H1 (cell line): ENCODE measurements around the gene RCBTB2. TPM values are rescaled to one million over a fixed set of nuclear protein-coding genes. Genes with fewer than 3 reads are reported as not detected.

ENCODE experiments used
- CTCF ChIA-PET: fragments of 300-600 bp; sonication (Branson Sonifier 250); formaldehyde crosslinking; loops from one replicate; lab custom pipeline; 2021; ENCODE audit not compliant: partially characterized antibody; lab: Charles Lee
- POLR2A ChIA-PET: fragments of 300-600 bp; sonication (Branson Sonifier 250); formaldehyde crosslinking; loops from one replicate; lab custom pipeline; 2021; ENCODE audit warnings: inconsistent platforms; ENCODE audit not compliant: partially characterized antibody; lab: Charles Lee
- DNase-seq, 2 experiments: peaks; one replicate each; pipeline versions ENCODE4 v3.0.0 to v3.0.0-alpha.2; 2010 to 2022; ENCODE audit warnings: low spot score in 2 of 2, low read depth in 1 of 2, mixed read lengths in 1 of 2
- FAIRE-seq: peaks from 2 replicates; lab custom pipeline; 2011; peaks lifted over from hg19 to GRCh38; lab: Jason Lieb, UNC
- H2AFZ ChIP-seq: 2 replicates; pipeline ENCODE4 v1.8.1; 2012; ENCODE audit warnings: low read length, inconsistent platforms
- H2AK5ac ChIP-seq: 2 replicates; pipeline ENCODE4 v1.6.1; 2013; ENCODE audit warnings: low read depth, low read length
- H2BK120ac ChIP-seq: replicated peaks from 2 replicates; pipeline ENCODE3; 2013; ENCODE audit warnings: low read depth, low read length, inconsistent platforms
- H2BK12ac ChIP-seq: 2 replicates; pipeline ENCODE4 v1.6.1; 2013; ENCODE audit warnings: low read depth, low read length
- H2BK15ac ChIP-seq: 2 replicates; pipeline ENCODE4 v1.6.1; 2013; ENCODE audit warnings: low read length
- H2BK20ac ChIP-seq: 2 replicates; pipeline ENCODE4 v1.6.1; 2013; ENCODE audit warnings: low read length
- H2BK5ac ChIP-seq: 2 replicates; pipeline ENCODE4 v1.6.1; 2013; ENCODE audit warnings: low read depth, low read length
- H3K14ac ChIP-seq: 2 replicates; pipeline ENCODE4 v1.6.1; 2013; ENCODE audit warnings: inconsistent platforms; ENCODE audit not compliant: insufficient read length
- H3K18ac ChIP-seq: 2 replicates; pipeline ENCODE4 v1.6.1; 2013; ENCODE audit warnings: low read length; ENCODE audit errors: extremely low read depth
- H3K23ac ChIP-seq: 2 replicates; pipeline ENCODE4 v1.6.1; 2013; ENCODE audit warnings: inconsistent platforms; ENCODE audit not compliant: insufficient read length
- H3K23me2 ChIP-seq: 2 replicates; pipeline ENCODE4 v1.6.1; 2013; ENCODE audit warnings: low read depth, low read length
- H3K27ac ChIP-seq: 2 replicates; pipeline ENCODE4 v1.6.1; 2011; ENCODE audit warnings: low read depth, low read length, inconsistent platforms
- H3K27me3 ChIP-seq, 4 experiments: replicated peaks in 1 of 4; 1 replicate in 1 of 4; 2 replicates in 3 of 4; pipeline versions ENCODE4 v1.6.1 to v1.8.1; 2011 to 2013; ENCODE audit warnings: low read length in 3 of 4, mild to moderate bottlenecking in 3 of 4, inconsistent platforms in 2 of 4, mixed read lengths in 2 of 4, moderate library complexity in 1 of 4; ENCODE audit not compliant: control insufficient read depth in 3 of 4, insufficient read depth in 3 of 4; ENCODE audit errors: extremely low read depth in 1 of 4
- H3K36me3 ChIP-seq, 4 experiments: 2 replicates each; pipeline versions ENCODE4 v1.6.1 to v1.8.1; 2011 to 2013; ENCODE audit warnings: mild to moderate bottlenecking in 4 of 4, low read length in 3 of 4, moderate library complexity in 2 of 4, control low read depth in 1 of 4, inconsistent platforms in 1 of 4; ENCODE audit not compliant: insufficient read depth in 4 of 4, control insufficient read depth in 2 of 4
- H3K4ac ChIP-seq: replicated peaks from 2 replicates; pipeline ENCODE3; 2013; ENCODE audit warnings: low read length, low read depth, mixed read lengths, inconsistent platforms; ENCODE audit not compliant: insufficient read length
- H3K4me1 ChIP-seq, 4 experiments: replicated peaks in 1 of 4; 1 replicate in 1 of 4; 2 replicates in 3 of 4; pipeline versions ENCODE4 v1.6.1 to v1.8.1; 2011 to 2013; ENCODE audit warnings: low read length in 3 of 4, inconsistent platforms in 2 of 4, mixed read lengths in 1 of 4; ENCODE audit not compliant: insufficient read depth in 4 of 4, control insufficient read depth in 3 of 4
- H3K4me2 ChIP-seq, 2 experiments: 2 replicates each; pipeline versions ENCODE4 v1.6.1 to v1.8.1; 2011 to 2013; ENCODE audit warnings: low read depth in 2 of 2, low read length in 2 of 2, control low read depth in 1 of 2, inconsistent platforms in 1 of 2, mild to moderate bottlenecking in 1 of 2; ENCODE audit not compliant: insufficient read depth in 1 of 2
- H3K4me3 ChIP-seq, 4 experiments: fragments of 200-600, 300-600 bp in 1 of 4; sonication (generic), shearing (Covaris generic), sonication (Bioruptor Twin) in 1 of 4; 2 replicates each; pipeline versions ENCODE4 v1.5.1 to v1.8.1; 2011 to 2016; ENCODE audit warnings: low read length in 4 of 4, low read depth in 3 of 4, control low read depth in 2 of 4, inconsistent platforms in 2 of 4, mild to moderate bottlenecking in 2 of 4, mixed read lengths in 1 of 4, moderate library complexity in 1 of 4; ENCODE audit not compliant: insufficient read depth in 2 of 4; ENCODE audit errors: extremely low read depth in 1 of 4
- H3K56ac ChIP-seq: replicated peaks from 2 replicates; pipeline ENCODE3; 2013; ENCODE audit warnings: low read depth, mild to moderate bottlenecking, mixed read lengths, low read length, inconsistent platforms; ENCODE audit not compliant: insufficient read length
- H3K79me1 ChIP-seq: 2 replicates; pipeline ENCODE4 v1.6.1; 2013; ENCODE audit warnings: low read depth, low read length, control low read depth
- H3K79me2 ChIP-seq, 2 experiments: 2 replicates each; pipeline versions ENCODE4 v1.6.1 to v1.8.1; 2012 to 2013; ENCODE audit warnings: low read length in 2 of 2, mild to moderate bottlenecking in 2 of 2, inconsistent platforms in 1 of 2; ENCODE audit not compliant: insufficient read depth in 2 of 2, control insufficient read depth in 1 of 2
- H3K9ac ChIP-seq, 4 experiments: replicated peaks in 1 of 4; 1 replicate in 1 of 4; 2 replicates in 3 of 4; pipeline versions ENCODE4 v1.6.1 to v1.8.1; 2011 to 2013; ENCODE audit warnings: low read depth in 3 of 4, low read length in 3 of 4, control low read depth in 2 of 4, mild to moderate bottlenecking in 2 of 4, moderate library complexity in 2 of 4, inconsistent platforms in 1 of 4; ENCODE audit errors: extremely low read depth in 1 of 4
- H3K9me3 ChIP-seq, 2 experiments: 2 replicates each; pipeline versions ENCODE4 v1.6.1 to v1.8.1; 2012 to 2013; ENCODE audit warnings: mild to moderate bottlenecking in 2 of 2, moderate library complexity in 2 of 2, control low read depth in 1 of 2, inconsistent platforms in 1 of 2, low read depth in 1 of 2, low read length in 1 of 2, mixed read lengths in 1 of 2; ENCODE audit not compliant: insufficient read depth in 2 of 2
- H4K20me1 ChIP-seq, 2 experiments: replicated peaks in 1 of 2; 2 replicates each; pipeline versions ENCODE3 to v1.8.1; 2011 to 2013; ENCODE audit warnings: inconsistent platforms in 2 of 2, low read length in 2 of 2, mild to moderate bottlenecking in 1 of 2; ENCODE audit not compliant: insufficient read depth in 2 of 2, control insufficient read depth in 1 of 2
- H4K5ac ChIP-seq: 2 replicates; pipeline ENCODE4 v1.6.1; 2013; ENCODE audit warnings: low read length, low read depth, mixed read lengths, inconsistent platforms; ENCODE audit not compliant: insufficient read length
- H4K8ac ChIP-seq: 2 replicates; pipeline ENCODE4 v1.8.0; 2013; ENCODE audit warnings: mild to moderate bottlenecking, moderate library complexity, low read length, inconsistent platforms; ENCODE audit not compliant: insufficient read depth; ENCODE audit errors: extremely low read depth
- H4K91ac ChIP-seq: replicated peaks from 2 replicates; pipeline ENCODE3; 2013; ENCODE audit warnings: low read length, mixed read lengths, inconsistent platforms; ENCODE audit not compliant: insufficient read length
- ATF2 ChIP-seq: IDR thresholded peaks from 2 replicates; pipeline ENCODE4 v1.6.1; 2012; ENCODE audit warnings: low read length, inconsistent platforms
- EZH2 ChIP-seq: fragments of 200-600 bp; sonication (generic); IDR thresholded peaks from 2 replicates; pipeline ENCODE4 v1.7.1; 2012; ENCODE audit warnings: low read depth, mild to moderate bottlenecking, moderate library complexity, low read length, inconsistent platforms; ENCODE audit not compliant: severe bottlenecking
- GABPA ChIP-seq: IDR thresholded peaks from 2 replicates; pipeline ENCODE4 v1.6.1; 2011; ENCODE audit warnings: mild to moderate bottlenecking, low read length, moderate library complexity, borderline replicate concordance; ENCODE audit not compliant: insufficient read depth
- HDAC6 ChIP-seq: IDR thresholded peaks from one replicate; pipeline ENCODE4 v1.7.1; 2012; ENCODE audit warnings: low read depth, mild to moderate bottlenecking, inconsistent platforms, low read length, moderate library complexity
- NANOG ChIP-seq: IDR thresholded peaks from 2 replicates; pipeline ENCODE4 v1.6.1; 2011; ENCODE audit warnings: low read length, low read depth, mild to moderate bottlenecking, inconsistent platforms; ENCODE audit not compliant: insufficient read depth, poor library complexity, severe bottlenecking
- POLR2A ChIP-seq, 2 experiments: IDR thresholded peaks; 1 replicate in 1 of 2; 2 replicates in 1 of 2; pipeline ENCODE4 v1.6.1; 2011; ENCODE audit warnings: low read depth in 2 of 2, low read length in 2 of 2, mild to moderate bottlenecking in 2 of 2; ENCODE audit errors: control extremely low read depth in 1 of 2
- RBBP5 ChIP-seq: IDR thresholded peaks from 2 replicates; pipeline ENCODE4 v1.7.1; 2012; ENCODE audit warnings: low read depth, mild to moderate bottlenecking, inconsistent platforms, low read length, moderate library complexity, borderline replicate concordance
- SIX5 ChIP-seq: IDR thresholded peaks from 2 replicates; pipeline ENCODE4 v1.6.1; 2011; ENCODE audit warnings: mild to moderate bottlenecking, low read depth, low read length
- SP1 ChIP-seq: IDR thresholded peaks from 2 replicates; pipeline ENCODE4 v1.6.1; 2011; ENCODE audit warnings: low read depth, low read length
- SP2 ChIP-seq: IDR thresholded peaks from 2 replicates; pipeline ENCODE4 v1.6.1; 2012; ENCODE audit warnings: mild to moderate bottlenecking, low read length, inconsistent platforms
- YY1 ChIP-seq: IDR thresholded peaks from 2 replicates; pipeline ENCODE4 v1.6.1; 2011; ENCODE audit warnings: low read depth, mild to moderate bottlenecking, low read length
- WGBS, 2 experiments: shearing (Covaris generic) in 1 of 2; methylation state at CpG; one replicate each; pipeline versions ENCODE4 v1.1.6 to v1.1.7; 2013 to 2015; ENCODE audit warnings: low lambda C conversion rate in 2 of 2, mixed read lengths in 2 of 2, inconsistent platforms in 1 of 2, low coverage in 1 of 2, missing lambda C conversion rate in 1 of 2; ENCODE audit not compliant: insufficient replicate concordance in 2 of 2, insufficient coverage in 1 of 2, insufficient read length in 1 of 2; ENCODE audit errors: extremely low coverage in 1 of 2, missing lambda C conversion rate in 1 of 2; 5-methylcytosine and 5-hydroxymethylcytosine counted together
- polyA plus RNA-seq, 7 experiments: library from polyadenylated mRNA; depleted of rRNA in 3 of 7; stranded (reverse) in 5 of 7; unstranded in 2 of 7; fragments of >200 nt in 5 of 7; fragments of 200-250 nt in 2 of 7; gene quantifications; 1 replicate in 5 of 7; 2 replicates in 1 of 7; 4 replicates in 1 of 7; pipeline versions ENCODE4 v1.2.1 to v1.2.3, GENCODE V29; 2011 to 2013; ENCODE audit warnings: missing spikeins in 2 of 7, mixed read lengths in 2 of 7
- total RNA-seq: library from RNA; stranded (reverse); fragmentation: NEBNext Ultra II Directional; extraction: Animal tissue kit (Norgen Biotek cat#: 25700); gene quantifications from 2 replicates; pipeline ENCODE4 v1.2.1, GENCODE V29; 2021

The RCBTB2 gene
- total and polyA plus RNA-seq, 2 of the 8 experiments (the other 6 are each of a cell fraction or from before 2014, with no cell fraction given) = 5.2 to 8.4 TPM

- Histone ChIP-seq H3K27ac (no peak overlapping the region), H3K79me1 (no peaks in the 10 kb centered on the region), H3K14ac (no peak overlapping the region), H3K9ac (no peak overlapping the region), H3K23me2 (no peaks in the 10 kb centered on the region), H3K23ac (no peak overlapping the region), H4K91ac (no peak overlapping the region), H3K27me3 (no peaks in the 10 kb centered on the region), H2BK120ac (no peak overlapping the region), H4K20me1 (no peaks in the 10 kb centered on the region), H2AK5ac (no peak overlapping the region), H3K4me1 (no peaks in the 10 kb centered on the region), H3K36me3 (peaks cover 0 to 9% (median 3%) of the 10 kb centered on the region in 4 experiments; a peak in 3 of 8 replicates), H2BK15ac (no peak overlapping the region), H3K4me2 (no peak overlapping the region), H4K5ac (no peak overlapping the region), H3K79me2 (no peaks in the 10 kb centered on the region), H2BK12ac (no peak overlapping the region), H4K8ac (no peak overlapping the region), H3K18ac (no peak overlapping the region), H3K9me3 (peaks cover 0 to 6% of the 10 kb centered on the region in 2 experiments; a peak in 1 of 4 replicates), H3K4me3 (no peak overlapping the region), H2AFZ (no peak overlapping the region), H3K4ac (no peak overlapping the region), H2BK5ac (no peak overlapping the region), H2BK20ac (no peak overlapping the region), H3K56ac (no peak overlapping the region)
- no peak for TF ChIP-seq POLR2A (IDR thresholded peaks at IDR 0.05; ENCODE audit: control extremely low read depth in 1 of 2, low read depth in 2 of 2, low read length in 2 of 2)
- no peak for TF ChIP-seq YY1
- TF ChIP-seq EZH2 = no peak
- TF ChIP-seq SP2 = no peak
- TF ChIP-seq GABPA = no peak
- no peak for TF ChIP-seq NANOG
- TF ChIP-seq ATF2 = no peak
- TF ChIP-seq HDAC6 = no peak
- TF ChIP-seq SP1 = no peak
- TF ChIP-seq RBBP5 = no peak
- no peak for TF ChIP-seq SIX5
- no peak for FAIRE-seq
- CTCF ChIA-PET = no interaction called here
- POLR2A ChIA-PET = no interaction called here
- 97% methylated on average over 5 of the region's 5 CpGs; no CpG with 5 or more reads in 1 of the 2 experiments for WGBS, 2 experiments
- DNase-seq = no peak
Measured at GRCh38 chr13:48486836-48487235, 46.0 kb downstream of the RCBTB2 start.
